Loucy (cell line): Measurements from ENCODE around the gene RNF6.

ENCODE experiments used
- EZH2phosphoT487 ChIP-seq: fragments of 200-600 bp; IDR thresholded peaks from 2 replicates; pipeline ENCODE4 v1.6.1; 2018; ENCODE audit warnings: antibody characterized with exemption, mild to moderate bottlenecking, moderate library complexity, borderline replicate concordance
- TF ChIP-seq, protein P1 (sequence below): fragments of 200-600 bp; sonication (generic); conservative IDR thresholded peaks from 2 replicates; pipeline ENCODE4 v1.5.1; 2014; ENCODE audit warnings: mild to moderate bottlenecking, antibody characterized with exemption, low read length

DNA sequence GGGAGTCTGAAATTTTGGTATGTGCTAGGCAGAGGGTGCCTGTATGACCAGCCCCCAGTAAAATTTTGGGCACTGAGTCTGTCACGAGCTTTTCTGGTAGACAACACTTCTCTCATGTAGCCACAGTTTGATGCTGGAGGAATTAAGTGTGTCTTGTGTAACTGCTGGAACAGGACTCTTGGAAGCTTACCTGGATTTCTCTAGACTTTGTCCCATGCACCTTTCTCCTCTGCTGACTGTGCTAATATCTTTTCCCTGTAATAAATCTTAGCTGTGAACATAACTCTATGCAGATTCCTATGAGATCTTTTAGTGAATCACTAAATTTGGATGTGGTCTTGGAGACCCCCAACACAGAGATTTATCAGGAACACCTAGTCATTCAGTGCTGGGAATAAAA lies 13.8 kb downstream of the RNF6 start:
- TF ChIP-seq, protein P1, sequence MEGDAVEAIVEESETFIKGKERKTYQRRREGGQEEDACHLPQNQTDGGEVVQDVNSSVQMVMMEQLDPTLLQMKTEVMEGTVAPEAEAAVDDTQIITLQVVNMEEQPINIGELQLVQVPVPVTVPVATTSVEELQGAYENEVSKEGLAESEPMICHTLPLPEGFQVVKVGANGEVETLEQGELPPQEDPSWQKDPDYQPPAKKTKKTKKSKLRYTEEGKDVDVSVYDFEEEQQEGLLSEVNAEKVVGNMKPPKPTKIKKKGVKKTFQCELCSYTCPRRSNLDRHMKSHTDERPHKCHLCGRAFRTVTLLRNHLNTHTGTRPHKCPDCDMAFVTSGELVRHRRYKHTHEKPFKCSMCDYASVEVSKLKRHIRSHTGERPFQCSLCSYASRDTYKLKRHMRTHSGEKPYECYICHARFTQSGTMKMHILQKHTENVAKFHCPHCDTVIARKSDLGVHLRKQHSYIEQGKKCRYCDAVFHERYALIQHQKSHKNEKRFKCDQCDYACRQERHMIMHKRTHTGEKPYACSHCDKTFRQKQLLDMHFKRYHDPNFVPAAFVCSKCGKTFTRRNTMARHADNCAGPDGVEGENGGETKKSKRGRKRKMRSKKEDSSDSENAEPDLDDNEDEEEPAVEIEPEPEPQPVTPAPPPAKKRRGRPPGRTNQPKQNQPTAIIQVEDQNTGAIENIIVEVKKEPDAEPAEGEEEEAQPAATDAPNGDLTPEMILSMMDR, result no peak
- no peak for TF ChIP-seq EZH2phosphoT487
